ENCODE measurements around the gene HPCAL1. TPM values are rescaled to one million over a fixed set of nuclear protein-coding genes. Genes with fewer than 3 reads are reported as not detected.

Gene HPCAL1
- total RNA-seq, 2 experiments from 2014 or later, result 109 to 114 TPM

DNA sequence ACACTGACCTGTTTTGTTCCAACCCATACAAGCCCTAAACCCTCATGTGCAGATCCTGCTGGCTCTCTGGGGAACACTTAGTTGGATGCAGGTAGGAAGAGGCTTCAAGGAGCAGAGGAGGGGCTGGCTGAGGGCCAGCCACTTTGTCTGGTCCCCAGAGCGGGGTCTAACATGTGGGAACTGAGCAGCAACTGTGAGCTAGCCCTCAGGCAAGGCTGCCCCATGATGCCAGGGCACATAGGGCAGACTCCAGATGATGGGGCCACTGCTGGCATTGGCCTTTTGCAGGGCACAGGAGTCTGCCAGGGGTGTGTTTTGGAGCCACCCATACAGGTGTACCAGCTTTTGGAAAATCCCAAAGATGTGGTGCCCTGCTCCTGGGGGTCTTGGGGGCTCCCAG is 67.7 kb downstream of the HPCAL1 start:
- no peaks in the 10 kb centered on the region for H3K9me3 Mint-ChIP-seq (ENCODE audit: low read depth)
- no peak for ATAC-seq
- H3K27me3 Mint-ChIP-seq, result no peaks in the 10 kb centered on the region
- intact Hi-C loops (cut with DNase I, micrococcal nuclease), result no loop called here
- CTCF ChIA-PET, result no interaction called here
- no peak for DNase-seq
- H3K36me3 Mint-ChIP-seq (ENCODE audit: low read depth), result peaks cover 6% of the 10 kb centered on the region
- POLR2A ChIA-PET, result no interaction called here
- H3K4me1 Mint-ChIP-seq, result peaks cover 48% of the 10 kb centered on the region
- H3K4me3 Mint-ChIP-seq, result no peak overlapping the region
- peak overlapping the region; percentile 16 for H3K27ac Mint-ChIP-seq

DNA sequence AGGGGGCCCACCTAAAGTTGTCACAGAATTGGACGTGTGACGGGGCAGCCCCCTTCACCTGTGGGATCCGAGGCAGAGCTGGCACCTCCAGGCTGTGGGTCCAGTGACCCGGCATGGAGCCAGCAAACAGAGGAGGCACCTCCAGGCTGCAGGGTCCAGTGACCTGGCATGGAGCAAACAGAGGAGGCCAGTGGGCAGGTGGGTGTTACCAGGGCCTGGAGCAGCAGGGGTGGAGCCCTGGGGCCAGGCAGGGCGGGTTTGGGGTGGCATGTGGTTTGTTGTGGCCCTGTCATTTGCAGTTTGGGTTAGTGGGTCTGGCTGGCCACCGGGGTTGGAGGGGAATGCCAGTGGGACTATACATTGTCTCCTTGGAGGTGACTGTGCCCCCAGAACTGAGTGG is 68.2 kb downstream of the HPCAL1 start:
- H3K4me3 Mint-ChIP-seq, result no peak overlapping the region
- H3K27me3 Mint-ChIP-seq, result no peaks in the 10 kb centered on the region
- H3K9me3 Mint-ChIP-seq (ENCODE audit: low read depth), result no peaks in the 10 kb centered on the region
- intact Hi-C loops (cut with DNase I, micrococcal nuclease), result no loop called here
- POLR2A ChIA-PET, result no interaction called here
- CTCF ChIA-PET, result no interaction called here
- H3K27ac Mint-ChIP-seq, result no peak overlapping the region
- ATAC-seq, result no peak
- peaks cover 51% of the 10 kb centered on the region for H3K4me1 Mint-ChIP-seq
- peaks cover 6% of the 10 kb centered on the region for H3K36me3 Mint-ChIP-seq (ENCODE audit: low read depth)
- DNase-seq, result no peak

DNA sequence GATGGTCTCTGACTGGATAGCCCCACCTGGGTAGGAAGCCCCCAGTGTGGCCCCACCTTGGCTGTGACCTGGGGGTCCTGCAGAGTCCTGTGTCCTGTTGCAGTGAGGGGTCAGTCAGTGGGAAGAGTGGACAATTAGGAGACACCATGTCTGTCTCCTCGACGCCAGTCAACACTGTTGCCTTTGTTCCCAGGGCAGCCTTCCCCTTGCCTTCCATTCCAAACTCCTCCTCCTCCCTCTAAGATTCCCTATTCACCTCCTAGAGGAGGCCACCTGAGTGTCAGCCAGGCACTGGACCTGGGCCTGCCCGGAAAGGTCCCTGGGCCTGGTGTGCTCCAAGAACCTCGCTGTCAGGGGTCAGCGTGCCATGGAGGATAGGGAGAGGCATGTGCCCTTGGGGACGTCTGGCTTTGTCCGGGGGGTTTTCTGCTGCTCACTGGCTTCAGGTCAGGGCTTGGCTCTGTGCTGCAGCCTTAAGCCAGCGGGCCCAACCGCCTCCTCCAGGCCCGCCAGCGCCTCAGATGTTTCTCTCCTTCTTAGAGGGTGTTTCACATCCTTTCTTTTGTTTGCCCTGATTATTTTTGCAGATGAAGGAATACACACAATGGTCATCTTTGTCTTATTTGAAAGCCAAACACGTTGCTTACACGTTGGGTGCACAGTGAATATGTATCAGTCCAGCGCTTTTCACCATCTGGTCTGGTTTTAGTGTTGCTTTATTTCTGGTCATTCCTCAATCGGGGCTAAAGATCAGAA is 68.9 kb downstream of the HPCAL1 start:
- H3K36me3 Mint-ChIP-seq (ENCODE audit: low read depth), result peaks cover 6% of the 10 kb centered on the region
- peaks cover 54% of the 10 kb centered on the region for H3K4me1 Mint-ChIP-seq
- ChIA-PET CTCF (no interaction called here), POLR2A (no interaction called here)
- no peak for DNase-seq
- H3K9me3 Mint-ChIP-seq (ENCODE audit: low read depth), result no peaks in the 10 kb centered on the region
- H3K4me3 Mint-ChIP-seq, result no peak overlapping the region
- no peaks in the 10 kb centered on the region for H3K27me3 Mint-ChIP-seq
- no peak overlapping the region for H3K27ac Mint-ChIP-seq
- ATAC-seq, result no peak
- intact Hi-C loops (cut with DNase I, micrococcal nuclease), result no loop called here

DNA sequence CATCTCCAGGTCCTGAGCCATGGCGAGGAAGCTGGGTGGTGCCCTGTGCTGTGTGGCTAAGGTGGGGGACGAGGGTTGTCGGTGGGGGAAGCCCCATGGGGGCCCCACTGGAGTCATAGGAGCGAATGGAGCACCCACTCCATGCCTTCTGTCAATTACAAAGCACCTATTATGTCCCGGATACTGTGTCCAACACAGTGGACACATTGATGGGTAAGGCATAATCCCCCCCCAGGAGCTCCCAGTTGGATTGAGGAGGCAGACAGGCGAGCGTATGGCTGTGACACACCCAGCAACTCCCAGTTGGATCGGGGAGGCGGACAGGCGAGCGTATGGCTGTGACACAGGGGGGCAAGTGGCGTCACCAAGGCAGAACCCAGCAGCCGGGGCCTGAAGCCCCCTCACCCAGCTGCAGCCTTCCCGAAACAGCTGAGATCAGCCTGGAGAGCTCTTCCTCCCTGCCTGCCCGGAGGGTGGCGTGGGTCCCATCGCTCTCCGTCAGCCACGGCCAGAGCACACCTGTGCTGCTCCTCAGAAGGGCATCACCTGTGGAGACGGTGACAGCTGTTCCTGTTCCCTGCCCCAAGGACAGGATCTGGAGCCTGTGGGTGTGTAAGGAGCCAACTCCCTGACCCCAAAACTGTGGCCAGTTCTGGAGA is 69.6 kb downstream of the HPCAL1 start:
- no peak overlapping the region for H3K27ac Mint-ChIP-seq
- ChIA-PET CTCF (no interaction called here), POLR2A (no interaction called here)
- peaks cover 52% of the 10 kb centered on the region for H3K4me1 Mint-ChIP-seq
- intact Hi-C loops (cut with DNase I, micrococcal nuclease), result no loop called here
- no peak overlapping the region for H3K4me3 Mint-ChIP-seq
- H3K27me3 Mint-ChIP-seq, result no peaks in the 10 kb centered on the region
- DNase-seq, result no peak
- H3K36me3 Mint-ChIP-seq (ENCODE audit: low read depth), result peaks cover 6% of the 10 kb centered on the region
- no peak for ATAC-seq
- H3K9me3 Mint-ChIP-seq (ENCODE audit: low read depth), result no peaks in the 10 kb centered on the region

DNA sequence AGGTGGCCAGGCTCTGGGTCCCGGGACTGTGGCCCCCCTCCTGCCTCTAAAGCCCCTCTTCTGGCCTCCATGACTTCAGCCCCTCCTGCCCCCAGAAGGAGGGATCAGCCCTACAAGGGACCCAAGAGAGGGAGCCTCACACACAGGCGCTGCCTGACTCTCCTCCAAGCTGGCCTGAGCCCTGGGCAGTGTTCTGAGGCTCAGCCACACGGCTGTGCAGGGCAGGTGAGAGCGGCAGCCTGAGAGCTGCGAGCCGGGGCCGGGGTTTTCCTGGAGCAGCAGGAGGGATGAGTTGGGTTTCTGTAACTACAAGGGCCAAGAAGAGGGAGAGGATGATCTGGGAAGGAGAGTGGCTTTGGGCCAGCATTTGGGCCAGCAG is 70.1 kb downstream of the HPCAL1 start:
- Mint-ChIP-seq H3K4me1 (peaks cover 55% of the 10 kb centered on the region), H3K4me3 (no peak overlapping the region), H3K36me3 (ENCODE audit: low read depth) (peaks cover 6% of the 10 kb centered on the region), H3K27me3 (no peaks in the 10 kb centered on the region), H3K9me3 (ENCODE audit: low read depth) (no peaks in the 10 kb centered on the region), H3K27ac (no peak overlapping the region)
- CTCF ChIA-PET, result interaction anchor here (0.8 kb wide), 1 partner anchor 36 kb away, joined by 3 read pairs; no protein-coding TSS in a partner anchor
- intact Hi-C loops (cut with DNase I, micrococcal nuclease), result no loop called here
- DNase-seq (no peak), ATAC-seq (no peak)
- POLR2A ChIA-PET, result no interaction called here

DNA sequence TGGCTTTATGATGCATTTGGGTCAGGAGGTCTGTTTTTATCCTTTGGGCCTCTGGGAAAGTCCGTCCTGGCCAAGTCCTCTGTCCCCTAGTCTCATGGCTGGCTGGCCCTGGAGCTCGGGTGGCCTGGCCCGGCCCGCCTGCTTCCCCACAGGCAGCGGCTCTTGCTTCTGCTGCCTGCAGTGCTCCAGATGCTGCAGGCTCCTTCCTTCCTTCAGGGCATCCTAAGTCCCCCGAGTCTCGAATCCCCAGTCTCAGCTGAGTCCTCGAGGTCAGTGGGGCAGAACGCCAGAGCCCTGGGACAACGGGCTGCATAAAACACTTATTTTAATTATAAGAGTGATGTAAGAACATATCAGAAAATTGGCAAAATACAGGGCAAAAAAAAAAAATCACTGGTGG is 71.2 kb downstream of the HPCAL1 start:
- H3K36me3 Mint-ChIP-seq (ENCODE audit: low read depth), result peaks cover 6% of the 10 kb centered on the region
- intact Hi-C loops (cut with DNase I, micrococcal nuclease), result no loop called here
- H3K4me1 Mint-ChIP-seq, result peaks cover 63% of the 10 kb centered on the region
- no peak for ATAC-seq
- DNase-seq, result no peak
- no peak overlapping the region for H3K27ac Mint-ChIP-seq
- no peak overlapping the region for H3K4me3 Mint-ChIP-seq
- no peaks in the 10 kb centered on the region for H3K27me3 Mint-ChIP-seq
- CTCF ChIA-PET, result no interaction called here
- POLR2A ChIA-PET, result interaction anchor here (0.6 kb wide), 1 partner anchor 56 kb away, joined by 3 read pairs; no protein-coding TSS in a partner anchor
- no peaks in the 10 kb centered on the region for H3K9me3 Mint-ChIP-seq (ENCODE audit: low read depth)

DNA sequence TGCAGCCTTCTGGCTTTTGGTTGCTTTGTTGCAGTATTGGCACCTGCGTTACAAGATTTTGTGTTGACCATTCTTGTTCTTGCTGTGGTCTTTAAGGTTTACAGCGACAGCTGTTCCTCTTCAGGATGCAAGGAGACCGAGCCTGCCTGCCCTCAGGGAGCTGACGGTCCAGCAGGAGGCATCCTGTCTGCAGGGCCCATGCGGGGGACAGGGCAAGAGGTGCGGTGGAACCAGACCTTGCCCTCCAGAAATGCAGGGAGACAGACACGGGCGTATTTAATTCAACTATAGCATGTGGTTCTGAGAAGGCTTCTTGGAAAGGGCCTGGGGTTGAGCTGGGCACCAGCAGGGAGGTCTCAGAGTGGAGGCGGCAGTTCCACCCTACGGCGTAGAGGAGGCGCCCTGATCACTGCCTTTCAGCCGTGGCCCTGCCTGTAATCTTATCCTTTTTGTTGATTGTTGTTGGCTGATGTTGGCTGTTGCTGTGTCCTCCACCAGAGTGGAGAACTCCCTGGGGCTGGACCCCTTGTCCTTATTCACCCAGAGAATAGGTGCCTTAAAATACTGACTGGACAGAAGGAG is 71.7 kb downstream of the HPCAL1 start:
- DNase-seq (no peak), ATAC-seq (no peak)
- POLR2A ChIA-PET, result interaction anchor here (0.6 kb wide), 1 partner anchor 57 kb away, joined by 3 read pairs; no protein-coding TSS in a partner anchor
- H3K4me3 Mint-ChIP-seq, result no peak overlapping the region
- no peaks in the 10 kb centered on the region for H3K9me3 Mint-ChIP-seq (ENCODE audit: low read depth)
- peaks cover 4% of the 10 kb centered on the region for H3K36me3 Mint-ChIP-seq (ENCODE audit: low read depth)
- H3K27me3 Mint-ChIP-seq, result no peaks in the 10 kb centered on the region
- peak overlapping the region; percentile 79 for H3K27ac Mint-ChIP-seq
- peaks cover 64% of the 10 kb centered on the region for H3K4me1 Mint-ChIP-seq
- intact Hi-C loops (cut with DNase I, micrococcal nuclease), result no loop called here
- CTCF ChIA-PET, result interaction anchor here (1.0 kb wide), 1 partner anchor 22 kb away, joined by 3 read pairs; no protein-coding TSS in a partner anchor

DNA sequence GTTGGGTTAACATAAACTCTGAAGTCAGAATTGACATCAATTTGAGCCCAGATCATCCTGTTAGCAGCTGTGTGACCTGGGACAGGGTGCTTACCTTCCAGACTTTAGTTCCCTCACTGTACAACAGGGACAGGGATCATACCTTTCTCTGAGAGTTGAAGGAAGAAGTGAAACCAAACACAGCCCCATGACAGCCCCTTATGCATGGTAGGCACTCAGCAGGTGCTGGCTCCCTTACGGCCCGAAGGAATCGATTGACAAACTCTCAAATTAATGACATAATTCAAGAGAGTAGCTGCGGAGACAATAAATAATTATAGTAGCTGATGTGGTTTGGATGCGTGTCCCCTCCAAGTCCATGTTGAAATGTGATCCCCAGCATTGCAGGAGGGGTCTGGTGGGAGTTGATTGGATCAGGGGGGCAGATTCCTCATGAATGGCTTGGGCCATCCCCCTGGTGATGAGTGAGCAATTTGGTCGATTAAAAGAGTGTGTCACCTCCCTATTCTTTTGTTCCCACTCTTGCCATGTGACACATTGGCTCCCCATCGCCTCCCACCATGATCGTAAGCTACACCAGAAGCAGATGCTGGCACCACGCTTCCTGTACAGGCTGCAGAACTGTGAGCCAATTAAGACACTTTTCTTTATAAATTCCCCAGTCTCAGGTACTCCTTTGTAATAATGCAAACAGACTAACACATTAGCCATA is 73.0 kb downstream of the HPCAL1 start:
- ChIA-PET CTCF (interaction anchor here (0.6 to 1.0 kb wide), 4 partner anchors 10 to 46 kb away, joined by 3 to 4 read pairs (median 4); no protein-coding TSS in a partner anchor), POLR2A (no interaction called here)
- H3K4me1 Mint-ChIP-seq, result peaks cover 73% of the 10 kb centered on the region
- intact Hi-C loops (cut with DNase I, micrococcal nuclease), result no loop called here
- H3K4me3 Mint-ChIP-seq, result no peak overlapping the region
- H3K36me3 Mint-ChIP-seq (ENCODE audit: low read depth), result peaks cover 4% of the 10 kb centered on the region
- no peaks in the 10 kb centered on the region for H3K27me3 Mint-ChIP-seq
- DNase-seq (peak; percentile 59), ATAC-seq (peak; percentile 56)
- H3K9me3 Mint-ChIP-seq (ENCODE audit: low read depth), result no peaks in the 10 kb centered on the region
- peak overlapping the region; percentile 63 for H3K27ac Mint-ChIP-seq

DNA sequence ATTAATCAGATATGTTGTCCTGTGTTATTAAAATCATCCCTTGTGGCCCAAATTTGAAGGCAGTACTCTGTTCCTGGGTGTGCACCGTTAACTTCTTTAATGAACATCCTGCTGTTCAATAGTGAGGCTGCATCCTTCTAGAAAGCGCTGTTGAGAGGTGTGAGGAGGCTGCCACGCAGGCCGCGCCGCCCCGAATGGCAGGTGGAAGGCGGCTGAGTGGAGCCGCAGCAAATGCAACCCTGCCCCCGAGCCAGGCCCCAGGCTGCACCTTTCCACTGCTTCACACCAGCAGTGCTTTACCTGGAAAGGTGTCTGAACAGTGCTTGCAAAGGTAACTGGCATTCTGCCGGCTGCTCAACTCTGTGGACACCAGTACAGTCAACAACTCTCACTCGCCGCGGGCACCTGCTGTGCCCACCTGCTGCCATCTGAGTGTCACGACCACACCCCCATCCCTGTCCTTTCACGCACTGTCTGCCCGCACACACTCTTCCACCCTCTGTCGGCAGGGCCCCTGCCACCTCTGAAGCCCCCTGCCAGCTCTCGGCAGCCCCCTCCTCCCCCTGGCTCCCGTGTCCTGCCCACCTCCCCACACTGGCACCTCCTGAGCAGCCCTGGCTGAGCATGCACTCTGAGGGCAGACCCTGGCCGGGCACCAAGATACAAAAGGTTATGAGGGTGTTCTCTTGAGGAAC is 74.5 kb downstream of the HPCAL1 start:
- Mint-ChIP-seq H3K4me3 (no peak overlapping the region), H3K27me3 (no peaks in the 10 kb centered on the region), H3K27ac (peak overlapping the region; percentile 17), H3K36me3 (ENCODE audit: low read depth) (peaks cover 4% of the 10 kb centered on the region), H3K4me1 (peaks cover 81% of the 10 kb centered on the region), H3K9me3 (ENCODE audit: low read depth) (no peaks in the 10 kb centered on the region)
- intact Hi-C loops (cut with DNase I, micrococcal nuclease), result no loop called here
- DNase-seq, result no peak
- CTCF ChIA-PET, result no interaction called here
- POLR2A ChIA-PET, result no interaction called here
- ATAC-seq, result no peak

DNA sequence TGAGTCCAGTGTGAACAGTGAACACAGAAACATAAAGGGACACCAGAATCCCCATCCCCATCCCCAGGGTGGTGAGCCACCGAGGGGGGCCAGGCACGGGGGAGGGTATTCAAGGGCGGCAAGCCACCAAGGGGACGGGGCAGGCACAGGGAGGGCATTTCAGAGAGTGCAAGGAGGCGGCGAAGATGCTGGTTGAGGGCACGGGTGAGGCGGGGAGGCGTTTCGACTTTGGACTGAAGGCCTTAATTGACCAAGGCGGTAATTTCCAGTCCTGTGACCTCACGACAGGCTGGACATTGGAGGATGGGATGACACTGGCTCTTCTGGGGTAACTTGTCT is 75.0 kb downstream of the HPCAL1 start:
- ChIA-PET CTCF (interaction anchor here (0.6 to 1.0 kb wide), 2 partner anchors 30 to 282 kb away, joined by 3 read pairs; no protein-coding TSS in a partner anchor), POLR2A (interaction anchor here (0.7 kb wide), 1 partner anchor 41 kb away, joined by 4 read pairs; no protein-coding TSS in a partner anchor)
- no peaks in the 10 kb centered on the region for H3K27me3 Mint-ChIP-seq
- ATAC-seq (no peak), DNase-seq (no peak)
- peaks cover 4% of the 10 kb centered on the region for H3K36me3 Mint-ChIP-seq (ENCODE audit: low read depth)
- peak overlapping the region; percentile 70 for H3K27ac Mint-ChIP-seq
- intact Hi-C loops (cut with DNase I, micrococcal nuclease), result no loop called here
- no peaks in the 10 kb centered on the region for H3K9me3 Mint-ChIP-seq (ENCODE audit: low read depth)
- H3K4me1 Mint-ChIP-seq, result peaks cover 83% of the 10 kb centered on the region
- H3K4me3 Mint-ChIP-seq, result no peak overlapping the region

DNA sequence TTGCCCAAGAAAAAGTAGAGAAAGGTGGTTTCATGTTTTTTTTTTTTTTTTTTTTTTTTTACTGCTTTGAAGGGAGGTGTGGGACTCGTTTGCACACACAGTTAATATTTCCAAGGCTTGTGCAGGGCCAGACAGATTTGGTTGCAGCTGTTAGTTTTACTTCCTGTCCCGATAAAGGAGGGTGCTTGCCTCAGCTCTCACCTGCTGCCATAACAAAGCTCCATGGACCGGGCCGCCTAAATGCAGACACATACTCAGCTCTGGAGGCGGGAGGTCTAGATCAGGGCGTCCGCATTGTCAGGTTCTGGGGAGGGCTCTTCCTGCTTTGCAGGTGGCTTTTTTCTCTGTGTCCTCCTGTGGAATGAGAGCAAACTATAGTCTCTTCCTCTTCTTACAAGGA is 75.5 kb downstream of the HPCAL1 start:
- Mint-ChIP-seq H3K4me3 (no peak overlapping the region), H3K9me3 (ENCODE audit: low read depth) (no peaks in the 10 kb centered on the region), H3K36me3 (ENCODE audit: low read depth) (peaks cover 4% of the 10 kb centered on the region), H3K4me1 (peaks cover 88% of the 10 kb centered on the region), H3K27me3 (no peaks in the 10 kb centered on the region), H3K27ac (peak overlapping the region; percentile 70)
- intact Hi-C loops (cut with DNase I, micrococcal nuclease), result no loop called here
- CTCF ChIA-PET, result interaction anchor here (0.6 to 1.0 kb wide), 2 partner anchors 30 to 282 kb away, joined by 3 read pairs; no protein-coding TSS in a partner anchor
- DNase-seq (peak; percentile 53), ATAC-seq (peak; percentile 41)
- POLR2A ChIA-PET, result interaction anchor here (0.7 kb wide), 1 partner anchor 41 kb away, joined by 4 read pairs; no protein-coding TSS in a partner anchor
